SU-DHL-6 (cell line): ENCODE measurements around the gene KCP.

Experiments
- H2AFZ ChIP-seq: fragments of 200-600 bp; sonication (generic); 2 replicates; pipeline ENCODE4 v1.6.1; 2014; ENCODE audit warnings: low read depth, mild to moderate bottlenecking, moderate library complexity, mixed read lengths, antibody characterized with exemption, low read length; ENCODE audit not compliant: severe bottlenecking
- H3F3A ChIP-seq: fragments of 200-600 bp; shearing (Covaris generic); 2 replicates; pipeline ENCODE4 v1.6.0; 2016; ENCODE audit warnings: antibody characterized with exemption, mild to moderate bottlenecking; ENCODE audit not compliant: insufficient read depth
- H3K27ac ChIP-seq: fragments of 200-600 bp; sonication (generic); 2 replicates; pipeline ENCODE4 v1.5.1; 2016; ENCODE audit warnings: low read depth, mild to moderate bottlenecking, low read length, moderate library complexity, mixed read lengths
- H3K27me3 ChIP-seq: fragments of 200-600 bp; sonication (generic), shearing (Covaris generic); 2 replicates; pipeline ENCODE4 v1.6.0; 2014; ENCODE audit warnings: mild to moderate bottlenecking, low read length
- H3K36me3 ChIP-seq: fragments of 200-600 bp; sonication (generic); 2 replicates; pipeline ENCODE4 v1.6.1; 2014; ENCODE audit warnings: mild to moderate bottlenecking, low read length, mixed read lengths
- H3K4me2 ChIP-seq: fragments of 300-600, 200-600 bp; shearing (Covaris generic), sonication (generic); 2 replicates; pipeline ENCODE4 v1.6.0; 2014; ENCODE audit warnings: low read length, low read depth, mild to moderate bottlenecking; ENCODE audit not compliant: poor library complexity, severe bottlenecking
- H3K4me3 ChIP-seq: fragments of 200-600 bp; sonication (generic); 2 replicates; pipeline ENCODE4 v1.5.1; 2014; ENCODE audit warnings: antibody characterized with exemption, low read length, mild to moderate bottlenecking, mixed read lengths; ENCODE audit not compliant: insufficient read depth, poor library complexity, severe bottlenecking
- H3K79me2 ChIP-seq: fragments of 200-600 bp; sonication (generic); 2 replicates; pipeline ENCODE4 v1.6.1; 2014; ENCODE audit warnings: mild to moderate bottlenecking, low read length, moderate library complexity; ENCODE audit not compliant: insufficient read depth
- H3K9ac ChIP-seq: fragments of 200-600 bp; sonication (generic); 2 replicates; pipeline ENCODE4 v1.7.0; 2014; ENCODE audit warnings: mild to moderate bottlenecking, low read length
- H3K9me2 ChIP-seq: fragments of 200-600 bp; sonication (generic); replicated peaks from 2 replicates; pipeline ENCODE4 v1.6.1; 2014; ENCODE audit warnings: low read length; ENCODE audit not compliant: insufficient read depth
- H3K9me3 ChIP-seq: fragments of 200-600 bp; sonication (generic); 2 replicates; pipeline ENCODE4 v1.6.1; 2014; ENCODE audit warnings: low read length, mixed read lengths; ENCODE audit not compliant: insufficient read depth
- H4K20me1 ChIP-seq: fragments of 200-600 bp; sonication (generic); 2 replicates; pipeline ENCODE4 v1.6.1; 2014; ENCODE audit warnings: low read depth, mild to moderate bottlenecking, antibody characterized with exemption, low read length, moderate library complexity, mixed read lengths
- CTCF ChIP-seq: fragments of 200-600 bp; sonication (generic); IDR thresholded peaks from one replicate; pipeline ENCODE4 v1.5.1; 2017; ENCODE audit warnings: antibody characterized with exemption, mild to moderate bottlenecking, low read length, moderate library complexity; ENCODE audit not compliant: insufficient read depth, poor library complexity, severe bottlenecking
- EZH2phosphoT487 ChIP-seq: fragments of 200-600 bp; sonication (generic), shearing (Covaris generic); conservative IDR thresholded peaks from 2 replicates; pipeline ENCODE4 v1.6.1; 2018; ENCODE audit warnings: mild to moderate bottlenecking, antibody characterized with exemption, low read length, moderate library complexity, mixed read lengths

Gene KCP

DNA sequence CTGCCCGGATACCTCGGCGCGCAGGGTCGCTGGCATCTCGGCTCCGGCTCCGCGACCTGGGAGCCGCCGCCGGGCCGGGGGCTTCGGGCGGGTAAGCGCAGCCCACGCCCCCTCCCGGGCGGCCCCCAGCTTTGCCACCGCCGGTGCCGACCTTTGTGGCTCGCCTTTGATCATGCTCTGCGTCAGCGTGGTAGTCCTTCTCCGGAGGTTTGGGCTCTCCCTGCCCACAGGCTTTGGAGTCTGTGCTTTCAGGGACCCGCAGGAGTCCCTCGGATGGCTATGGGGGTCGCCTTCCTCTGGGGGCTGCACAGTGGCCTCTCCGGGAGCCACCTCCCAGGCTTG is 40.6 kb downstream of the KCP start:
- no peak overlapping the region for H3K27ac ChIP-seq
- H3K36me3 ChIP-seq: no peaks in the 10 kb centered on the region
- no peaks in the 10 kb centered on the region for H3K27me3 ChIP-seq
- TF ChIP-seq EZH2phosphoT487 (no peak), CTCF (no peak)
- no peak overlapping the region for H3K9ac ChIP-seq
- H4K20me1 ChIP-seq: no peaks in the 10 kb centered on the region
- H3F3A ChIP-seq: peaks cover 4% of the 10 kb centered on the region; the same call in 1 of the 2 replicates
- no peaks in the 10 kb centered on the region for H3K9me2 ChIP-seq
- no peak overlapping the region for H2AFZ ChIP-seq
- H3K9me3 ChIP-seq: no peaks in the 10 kb centered on the region
- H3K79me2 ChIP-seq: no peaks in the 10 kb centered on the region
- H3K4me3 ChIP-seq: no peak overlapping the region
- no peak overlapping the region for H3K4me2 ChIP-seq

DNA sequence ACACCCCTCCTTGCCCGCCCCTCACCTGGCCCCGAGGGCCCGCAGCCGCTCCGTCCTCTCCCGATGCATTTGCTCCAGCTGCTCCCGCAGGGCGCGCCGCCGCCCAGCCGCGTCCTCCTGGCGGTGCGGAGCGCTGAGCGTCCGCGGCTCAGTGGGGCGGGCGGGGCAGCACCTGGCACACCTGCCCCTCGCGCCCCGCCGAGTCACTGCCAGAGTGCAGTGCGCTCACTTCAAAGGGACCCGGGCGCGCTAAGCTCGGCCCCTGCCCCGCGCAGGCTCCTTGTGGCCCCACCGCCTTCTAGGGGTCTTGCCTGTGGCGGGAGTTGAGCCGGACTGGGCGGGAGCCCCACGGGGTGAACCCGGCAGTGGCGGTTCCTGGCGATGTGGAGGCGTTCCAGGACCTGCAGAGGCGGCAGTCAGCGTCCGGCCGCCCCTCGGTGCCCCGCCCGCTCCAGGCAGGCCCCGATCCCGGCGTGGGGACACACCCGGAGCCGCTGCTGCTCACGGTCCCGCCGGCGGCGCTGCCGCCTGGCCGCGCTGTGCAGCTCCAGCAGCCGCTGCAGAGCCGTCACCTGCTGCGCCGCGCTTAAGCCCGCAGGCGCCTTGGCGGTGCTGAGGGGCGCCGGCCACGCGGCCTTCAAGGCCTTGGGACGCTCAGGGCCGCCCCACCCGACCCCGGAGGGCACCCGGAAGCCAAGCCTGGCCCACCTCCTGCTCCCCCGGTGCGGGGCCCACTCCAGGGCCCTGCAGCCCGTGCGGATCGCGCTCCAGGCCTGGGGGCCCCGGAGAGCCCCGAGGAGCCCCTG is 41.2 kb downstream of the KCP start:
- TF ChIP-seq CTCF: no peak
- TF ChIP-seq EZH2phosphoT487: no peak
- Histone ChIP-seq H3F3A (peaks cover 4% of the 10 kb centered on the region; the same call in 1 of the 2 replicates), H3K9ac (no peak overlapping the region), H3K4me2 (peak overlapping the region; percentile 31), H3K79me2 (no peaks in the 10 kb centered on the region), H2AFZ (no peak overlapping the region), H3K27me3 (no peaks in the 10 kb centered on the region), H3K27ac (no peak overlapping the region), H3K9me3 (no peaks in the 10 kb centered on the region), H3K9me2 (no peaks in the 10 kb centered on the region), H3K4me3 (no peak overlapping the region), H3K36me3 (no peaks in the 10 kb centered on the region), H4K20me1 (no peaks in the 10 kb centered on the region)

- no peaks in the 10 kb centered on the region for H3K27me3 ChIP-seq
- no peaks in the 10 kb centered on the region for H4K20me1 ChIP-seq
- H2AFZ ChIP-seq: no peak overlapping the region
- H3K9ac ChIP-seq: no peak overlapping the region
- peaks cover 4% of the 10 kb centered on the region; the same call in 1 of the 2 replicates for H3F3A ChIP-seq
- peaks cover 5% of the 10 kb centered on the region for H3K79me2 ChIP-seq
- H3K27ac ChIP-seq: no peak overlapping the region
- no peak overlapping the region for H3K4me3 ChIP-seq
- no peaks in the 10 kb centered on the region for H3K9me2 ChIP-seq
- peak overlapping the region; percentile 31 for H3K4me2 ChIP-seq
- H3K9me3 ChIP-seq: no peaks in the 10 kb centered on the region
- no peaks in the 10 kb centered on the region for H3K36me3 ChIP-seq
- TF ChIP-seq EZH2phosphoT487 (no peak), CTCF (no peak)
These were observed 41.8 kb downstream of the KCP start for GRCh38 chr7:128868624-128869137.
